ENCODE results near the gene PHF21A.

- TF ChIP-seq CTCF (IDR thresholded peaks at IDR 0.05; ENCODE audit: insufficient read depth, low read depth, low read length) (no peak), EZH2 (IDR thresholded peaks at IDR 0.05; ENCODE audit: insufficient read depth, low read length) (no peak)
These were observed 147.7 kb downstream of the PHF21A start for GRCh38 chr11:45973601-45974000.

All from astrocyte (in vitro differentiated cells and primary cell).